GM19025 (cell line): ENCODE data around the gene NKAIN2.

ENCODE experiments used
- ATAC-seq: cut with Tn5 transposase; IDR thresholded peaks from one replicate; pipeline ENCODE4 v1.9.1; 2021; ENCODE audit warnings: mild to moderate bottlenecking, low read depth, moderate library complexity; ENCODE audit not compliant: unreplicated experiment

NKAIN2 gene

DNA sequence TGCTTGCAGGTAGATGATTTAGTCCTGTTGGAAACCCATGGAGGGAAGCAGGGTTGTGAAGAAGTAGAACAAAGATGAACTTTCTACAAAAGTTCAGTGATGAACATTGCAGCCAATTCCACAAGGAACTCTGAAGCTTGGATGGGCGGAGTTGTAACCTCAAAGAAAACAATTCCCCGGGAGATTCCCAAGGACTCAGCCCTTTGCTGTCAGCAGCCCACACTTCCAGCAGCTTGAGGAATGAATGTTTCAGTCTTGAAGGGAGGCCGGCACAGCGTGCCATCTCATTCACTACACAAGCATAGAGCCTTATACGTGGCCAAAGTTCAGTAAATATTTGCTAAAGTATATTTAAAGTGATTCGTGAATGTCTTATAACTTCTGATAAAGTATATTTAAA is 269.4 kb downstream of the NKAIN2 start:
- ATAC-seq, result no peak

DNA sequence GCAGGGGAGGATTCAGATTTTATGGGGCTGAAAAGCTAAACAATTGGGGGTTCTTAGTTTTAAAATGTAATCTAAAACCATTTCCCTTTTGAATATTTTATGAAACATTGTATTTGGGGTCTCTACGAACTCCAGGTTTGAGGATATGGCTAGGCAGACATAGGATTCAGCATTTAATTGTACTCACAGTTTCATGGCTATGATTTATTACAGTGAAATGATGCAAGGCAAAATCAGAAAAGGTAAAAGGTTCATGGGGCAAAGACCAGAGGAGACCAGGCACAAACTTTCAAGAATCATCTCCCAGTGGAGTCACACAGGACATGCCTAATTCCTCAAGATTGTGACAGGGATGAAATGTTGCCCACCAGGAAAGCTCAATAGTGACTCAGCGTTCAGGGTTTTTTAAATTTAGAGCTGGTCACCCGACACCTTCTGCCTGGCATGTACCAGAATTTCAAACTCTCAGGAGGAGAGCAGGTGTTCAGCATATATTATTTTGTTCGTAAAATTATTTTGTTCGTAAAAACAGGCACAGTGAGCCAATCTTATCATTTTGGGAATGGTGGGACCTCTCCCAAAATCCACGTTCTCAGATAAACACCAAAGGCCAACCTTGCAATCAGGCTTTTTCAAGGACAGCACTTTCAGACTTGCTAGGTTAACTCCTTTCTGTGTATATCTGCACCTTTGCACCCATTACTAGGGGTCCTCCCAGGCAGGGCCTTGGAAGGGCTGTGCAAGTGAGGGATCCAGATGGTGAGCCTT is 270.3 kb downstream of the NKAIN2 start:
- no peak for ATAC-seq

GRCh38 chr6:124074606-124075005 is 270.9 kb downstream of the NKAIN2 start:
- no peak for ATAC-seq

- no peak for ATAC-seq
These were observed 272.8 kb downstream of the NKAIN2 start for GRCh38 chr6:124076336-124077048.

GRCh38 chr6:124078169-124078568 is 274.5 kb downstream of the NKAIN2 start:
- ATAC-seq, result no peak

DNA sequence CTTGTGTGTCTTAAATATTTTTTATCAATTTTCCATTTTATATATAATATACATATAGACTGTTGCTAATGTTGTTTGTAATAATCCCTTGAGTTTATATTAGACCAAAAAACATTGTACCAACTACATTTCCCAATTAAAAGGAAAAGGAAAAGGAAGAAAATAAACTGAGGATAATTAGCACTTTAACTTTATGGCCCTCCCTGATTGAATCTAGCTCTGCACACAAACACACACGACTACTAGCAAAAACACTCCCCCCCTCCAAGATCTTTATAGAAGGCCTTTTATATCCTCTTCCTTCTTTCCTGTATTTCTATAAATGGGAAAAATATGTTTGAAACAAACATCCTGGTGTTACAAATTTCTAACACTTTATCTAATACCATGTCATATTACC is 276.8 kb downstream of the NKAIN2 start:
- no peak for ATAC-seq

DNA sequence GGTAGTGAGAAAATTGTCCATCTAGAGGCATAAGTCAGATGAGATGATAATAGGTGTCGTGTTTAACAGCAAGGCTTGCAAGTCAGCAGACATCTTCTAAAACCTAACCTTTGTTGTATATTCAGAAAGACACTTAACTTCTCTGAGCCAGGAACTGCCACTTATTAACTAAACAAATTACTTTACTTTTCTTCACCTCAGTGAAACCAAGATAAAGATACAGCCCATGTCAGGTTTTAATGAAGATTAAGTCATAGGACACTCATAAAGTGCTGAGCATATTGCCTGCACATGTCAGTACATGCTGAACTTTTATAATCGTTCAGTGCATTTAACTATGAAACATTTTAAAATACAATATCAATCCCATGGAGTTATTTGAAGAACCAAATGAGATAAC is 286.8 kb downstream of the NKAIN2 start:
- ATAC-seq, result no peak

DNA sequence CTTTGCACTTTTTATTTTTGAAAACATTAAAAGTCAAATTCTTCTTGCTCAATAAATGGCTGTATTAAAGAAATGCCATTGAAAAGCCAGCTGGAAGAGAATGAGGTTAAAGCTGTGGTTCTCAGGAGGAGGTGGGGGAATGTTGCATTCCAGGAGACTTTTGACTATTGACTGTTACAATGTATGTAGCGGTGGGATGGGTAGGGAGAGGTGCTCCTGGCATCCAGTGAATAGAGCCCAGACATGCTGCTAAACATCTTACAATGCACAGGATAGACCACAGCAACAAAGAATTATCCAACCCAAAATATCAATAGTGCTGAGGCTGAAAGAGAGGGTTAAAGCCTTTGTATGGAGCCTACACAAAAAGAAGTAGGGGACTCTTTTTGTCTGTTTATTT is 295.9 kb downstream of the NKAIN2 start:
- ATAC-seq, result no peak

- no peak for ATAC-seq
These were observed 306.8 kb downstream of the NKAIN2 start for GRCh38 chr6:124110514-124110913.

DNA sequence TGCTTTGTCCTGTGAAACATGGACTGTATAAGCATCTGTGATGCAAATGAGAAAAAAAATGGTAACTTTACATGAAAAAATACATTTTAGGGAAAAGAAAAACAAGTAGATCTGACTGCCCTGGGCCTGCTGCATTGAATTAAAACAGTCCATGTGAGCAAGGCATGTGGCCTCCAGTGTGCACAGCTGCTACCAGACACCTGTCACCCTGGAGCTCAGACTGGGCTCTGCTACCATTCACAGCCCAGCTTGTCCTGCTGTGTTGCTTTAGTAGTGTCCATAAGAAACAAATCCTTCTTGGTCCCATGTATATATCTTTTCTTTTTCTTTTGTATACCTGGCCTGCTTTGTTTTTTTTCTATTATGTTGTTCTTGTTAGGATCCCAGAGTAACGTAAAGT is 315.9 kb downstream of the NKAIN2 start:
- ATAC-seq, result no peak

DNA sequence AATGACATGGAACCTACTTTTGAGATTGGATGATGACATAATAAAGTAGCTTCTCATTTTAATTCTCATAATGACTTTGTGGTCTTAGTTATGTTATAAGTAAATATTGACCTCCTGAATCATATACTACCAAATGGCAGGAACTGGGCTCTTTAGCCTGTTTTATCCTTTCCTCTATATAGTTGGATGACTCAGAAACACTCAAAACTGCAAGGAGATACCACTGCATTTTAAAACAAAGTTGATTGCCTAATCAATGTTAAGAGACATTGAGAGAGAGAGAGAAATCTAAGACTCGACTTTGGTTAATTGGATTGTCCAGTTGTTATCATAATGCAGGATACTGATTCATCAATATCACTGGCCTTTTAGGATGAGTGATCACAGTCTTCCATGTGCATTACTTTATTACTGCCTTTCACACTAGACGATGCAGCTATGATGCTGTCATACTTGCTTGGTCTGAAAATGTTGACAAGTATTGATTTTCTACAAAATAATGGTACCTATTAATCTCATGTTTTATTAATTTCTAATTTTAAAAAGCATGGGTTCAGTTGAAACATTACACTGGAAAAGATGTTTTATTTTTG is 320.0 kb downstream of the NKAIN2 start:
- ATAC-seq, result no peak

- no peak for ATAC-seq
These were observed 327.6 kb downstream of the NKAIN2 start for GRCh38 chr6:124131259-124131658.

DNA sequence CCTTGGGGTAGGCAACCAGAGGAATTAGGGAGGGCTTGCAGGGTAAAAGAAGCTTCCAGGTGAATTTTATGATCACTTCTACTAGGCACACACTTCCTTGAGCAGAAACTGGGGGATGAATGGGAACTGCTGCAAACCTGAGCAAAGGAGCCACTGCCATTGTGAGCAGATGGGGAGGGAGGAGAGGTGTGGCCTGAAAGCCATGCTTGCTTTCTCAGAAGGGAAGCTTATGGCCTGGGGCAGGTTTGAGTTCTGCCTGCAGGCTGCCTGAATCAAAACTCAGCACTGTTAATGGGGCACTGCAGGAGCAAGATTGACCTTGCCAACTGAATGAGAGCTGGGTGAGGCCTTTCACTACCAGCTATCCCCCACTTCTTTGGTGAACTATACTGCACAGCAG is 328.1 kb downstream of the NKAIN2 start:
- no peak for ATAC-seq

DNA sequence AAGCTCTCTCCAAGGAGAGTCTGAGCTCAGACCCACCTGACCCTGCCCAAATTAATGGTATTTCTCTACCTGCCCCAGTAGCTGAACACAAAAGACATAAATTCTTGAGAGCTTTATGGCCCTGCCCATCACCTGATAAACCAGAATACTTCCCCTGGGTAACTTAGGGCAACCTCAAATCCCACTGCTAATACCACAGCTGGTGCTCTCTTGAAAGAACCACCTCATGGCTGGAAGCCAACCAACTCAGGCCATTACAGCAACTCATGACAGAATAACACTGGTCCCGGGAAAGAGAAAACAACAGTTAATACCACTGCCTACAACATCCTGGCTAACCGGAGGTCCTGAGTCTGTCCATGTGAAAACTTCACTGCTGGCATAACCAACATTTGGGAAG is 328.6 kb downstream of the NKAIN2 start:
- no peak for ATAC-seq

- no peak for ATAC-seq
These were observed 339.2 kb downstream of the NKAIN2 start for GRCh38 chr6:124142852-124143251.

- ATAC-seq, result no peak
These were observed 339.8 kb downstream of the NKAIN2 start for GRCh38 chr6:124143435-124143834.

DNA sequence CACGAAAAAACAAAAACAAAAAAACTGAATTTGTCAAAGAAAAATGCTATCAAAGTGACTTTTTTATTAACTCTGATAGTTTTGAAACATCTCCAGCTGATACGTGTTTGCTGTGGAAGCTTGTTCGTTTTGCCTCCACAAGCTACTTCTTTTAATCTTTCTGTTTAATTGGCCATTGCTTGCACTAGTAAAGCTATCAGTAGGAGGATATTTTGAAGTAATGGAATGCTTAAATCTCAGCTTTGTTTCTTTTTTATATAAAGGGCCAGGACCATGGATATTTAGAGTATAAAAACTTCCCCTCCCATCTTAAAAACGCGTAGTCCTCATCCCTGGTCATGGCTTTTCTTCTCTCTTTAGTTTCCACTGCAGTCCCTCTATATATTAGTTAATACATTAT is 344.0 kb downstream of the NKAIN2 start:
- ATAC-seq, result no peak

- no peak for ATAC-seq
These were observed 344.7 kb downstream of the NKAIN2 start for GRCh38 chr6:124148236-124148957.

DNA sequence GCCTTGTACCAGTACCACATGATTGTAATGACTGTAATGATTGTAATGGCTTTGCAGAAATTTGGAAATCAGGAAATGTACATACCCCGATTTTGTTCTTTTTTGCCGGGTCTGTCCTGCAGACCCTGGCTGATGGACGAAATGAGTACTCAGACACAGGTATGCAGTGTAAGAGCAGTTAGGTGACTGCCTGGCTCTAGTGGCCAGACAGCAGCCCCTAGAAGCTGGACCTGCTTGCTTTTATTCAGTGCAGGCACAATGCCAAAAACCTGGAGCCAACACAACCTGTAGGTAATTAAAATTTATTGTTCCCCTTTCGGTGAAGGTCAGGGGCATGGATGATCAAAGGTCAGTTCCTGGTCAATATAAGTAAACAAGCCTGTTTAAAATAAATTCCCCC is 346.0 kb downstream of the NKAIN2 start:
- no peak for ATAC-seq

- no peak for ATAC-seq
These were observed 354.4 kb downstream of the NKAIN2 start for GRCh38 chr6:124158024-124158423.

- ATAC-seq, result no peak
These were observed 360.0 kb downstream of the NKAIN2 start for GRCh38 chr6:124163676-124164075.
